Measurements from ENCODE around the gene GLI2.
A peak's percentile ranks its signal among the peaks of the same experiment; 100 is the strongest.

GLI2 gene

DNA sequence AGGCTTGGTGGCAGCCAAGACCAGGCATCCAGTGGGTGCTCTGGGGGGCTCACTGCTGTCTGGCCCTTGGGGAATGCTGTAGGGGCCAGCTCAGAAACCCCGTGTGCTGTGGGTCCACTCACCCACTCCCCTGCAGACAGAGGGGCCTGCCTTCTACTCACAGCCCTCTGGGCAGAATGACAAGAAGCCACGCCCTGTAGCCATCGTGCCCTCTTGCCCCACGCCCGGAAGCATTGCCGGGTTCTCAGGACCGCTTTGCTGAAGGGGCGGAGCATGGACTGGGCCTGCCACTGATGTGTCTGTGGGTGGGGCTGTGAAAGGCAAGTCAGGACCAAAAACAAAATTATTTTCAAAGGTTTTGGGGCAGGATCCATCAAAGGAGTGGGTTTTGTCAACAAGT, 27.8 kb downstream of the GLI2 start:
- Histone ChIP-seq H3K36me3 (replicated peaks in 1 of 2; ENCODE audit: control insufficient read depth in 2 of 2, insufficient read depth in 2 of 2, low read length in 2 of 2) (peaks cover 2 to 28% of the 10 kb centered on the region in 2 donors), H4K8ac (ENCODE audit: low read depth, low read length) (no peak overlapping the region), H4K91ac (ENCODE audit: low read depth, low read length, poor library complexity) (no peak overlapping the region), H2AK5ac (ENCODE audit: low read depth, low read length) (no peak overlapping the region), H2BK15ac (ENCODE audit: low read length) (no peak overlapping the region), H3K9ac (ENCODE audit: low read depth, low read length, poor library complexity) (no peak overlapping the region), H2BK120ac (ENCODE audit: low read depth, low read length) (no peak overlapping the region), H3K23ac (ENCODE audit: low read depth, low read length, poor library complexity) (peak overlapping the region; percentile 6), H3K4me1 (ENCODE audit: control insufficient read depth in 2 of 2, insufficient read depth in 1 of 2, low read depth in 1 of 2, low read length in 2 of 2) (peaks cover 57 to 60% of the 10 kb centered on the region in 2 donors), H3K27me3 (ENCODE audit: control insufficient read depth in 3 of 3, insufficient read depth in 3 of 3, low read depth in 1 of 3, low read length in 3 of 3) (no peaks in the 10 kb centered on the region), H3K4me2 (ENCODE audit: insufficient read depth, low read length, poor library complexity, severe bottlenecking) (no peak overlapping the region), H2BK5ac (ENCODE audit: low read length) (no peak overlapping the region), H3K14ac (ENCODE audit: low read length) (no peak overlapping the region), H2BK12ac (ENCODE audit: low read length) (no peak overlapping the region), H3K79me1 (ENCODE audit: low read depth, low read length) (peaks cover 32% of the 10 kb centered on the region), H2AFZ (ENCODE audit: low read length) (no peak overlapping the region), H3K18ac (ENCODE audit: low read length) (peak overlapping the region; percentile 23), H3K27ac (replicated peaks; ENCODE audit: low read length) (no peak overlapping the region), H3K9me3 (replicated peaks in 1 of 2; ENCODE audit: control insufficient read depth in 2 of 2, insufficient read depth in 1 of 2, low read depth in 1 of 2, low read length in 2 of 2) (no peaks in the 10 kb centered on the region), H3K4me3 (ENCODE audit: low read length in 2 of 2) (no peak overlapping the region), H3K4ac (ENCODE audit: low read length) (no peak overlapping the region)
- DNase-seq (ENCODE audit: low spot score): no peak
- WGBS, 2 donors (ENCODE audit: extremely low coverage in 2 of 2, insufficient read length in 2 of 2, insufficient replicate concordance in 1 of 2): no CpG with 5 or more reads among the region's 8 CpGs

GRCh38 chr2:120763931-120764330, 28.3 kb downstream of the GLI2 start:
- no peak overlapping the region for H2BK5ac ChIP-seq (ENCODE audit: low read length)
- H3K36me3 ChIP-seq (replicated peaks in 1 of 2; ENCODE audit: control insufficient read depth in 2 of 2, insufficient read depth in 2 of 2, low read length in 2 of 2): peaks cover 2 to 29% of the 10 kb centered on the region in 2 donors
- H2BK12ac ChIP-seq (ENCODE audit: low read length): no peak overlapping the region
- WGBS, 2 donors (ENCODE audit: extremely low coverage in 2 of 2, insufficient read length in 2 of 2, insufficient replicate concordance in 1 of 2): no CpG with 5 or more reads among the region's 10 CpGs
- no peak overlapping the region for H2AFZ ChIP-seq (ENCODE audit: low read length)
- H3K23ac ChIP-seq (ENCODE audit: low read depth, low read length, poor library complexity): no peak overlapping the region
- H2BK15ac ChIP-seq (ENCODE audit: low read length): no peak overlapping the region
- no peak for DNase-seq (ENCODE audit: low spot score)
- no peak overlapping the region for H4K91ac ChIP-seq (ENCODE audit: low read depth, low read length, poor library complexity)
- H3K4me2 ChIP-seq (ENCODE audit: insufficient read depth, low read length, poor library complexity, severe bottlenecking): no peak overlapping the region
- no peak overlapping the region for H4K8ac ChIP-seq (ENCODE audit: low read depth, low read length)
- H3K4me3 ChIP-seq (ENCODE audit: low read length in 2 of 2): no peak overlapping the region
- no peak overlapping the region for H3K4ac ChIP-seq (ENCODE audit: low read length)
- no peak overlapping the region for H3K9ac ChIP-seq (ENCODE audit: low read depth, low read length, poor library complexity)
- no peak overlapping the region for H2AK5ac ChIP-seq (ENCODE audit: low read depth, low read length)
- H3K79me1 ChIP-seq (ENCODE audit: low read depth, low read length): peaks cover 28% of the 10 kb centered on the region
- H3K4me1 ChIP-seq (ENCODE audit: control insufficient read depth in 2 of 2, insufficient read depth in 1 of 2, low read depth in 1 of 2, low read length in 2 of 2): peaks cover 53 to 56% of the 10 kb centered on the region in 2 donors
- no peaks in the 10 kb centered on the region for H3K27me3 ChIP-seq (ENCODE audit: control insufficient read depth in 3 of 3, insufficient read depth in 3 of 3, low read depth in 1 of 3, low read length in 3 of 3)
- H3K14ac ChIP-seq (ENCODE audit: low read length): no peak overlapping the region
- no peaks in the 10 kb centered on the region for H3K9me3 ChIP-seq (replicated peaks in 1 of 2; ENCODE audit: control insufficient read depth in 2 of 2, insufficient read depth in 1 of 2, low read depth in 1 of 2, low read length in 2 of 2)
- H3K27ac ChIP-seq (replicated peaks; ENCODE audit: low read length): no peak overlapping the region
- no peak overlapping the region for H3K18ac ChIP-seq (ENCODE audit: low read length)
- no peak overlapping the region for H2BK120ac ChIP-seq (ENCODE audit: low read depth, low read length)

DNA sequence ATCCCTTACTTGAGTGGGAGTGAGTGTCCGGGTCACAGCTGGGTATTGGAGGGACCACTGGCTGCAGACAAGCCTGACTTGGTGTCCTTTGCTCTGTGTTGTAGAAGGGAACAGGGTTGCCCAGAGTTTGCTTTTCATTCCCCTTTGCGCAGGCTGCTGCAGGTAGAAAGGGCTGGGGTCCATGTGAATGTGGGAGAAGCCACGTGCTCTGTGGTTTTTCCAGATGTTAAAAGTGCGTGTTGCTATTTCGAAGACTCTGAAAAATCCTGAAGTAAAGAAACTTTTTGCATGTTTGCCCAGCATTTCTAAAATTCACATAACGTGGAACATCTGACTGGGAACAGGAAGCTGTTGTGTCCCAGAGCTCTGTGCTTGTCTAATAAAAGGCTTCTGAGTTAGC, 28.8 kb downstream of the GLI2 start:
- DNase-seq (ENCODE audit: low spot score): no peak
- WGBS, 2 donors (ENCODE audit: extremely low coverage in 2 of 2, insufficient read length in 2 of 2, insufficient replicate concordance in 1 of 2): no CpG with 5 or more reads among the region's 6 CpGs
- no peak overlapping the region for H2BK5ac ChIP-seq (ENCODE audit: low read length)
- H2BK15ac ChIP-seq (ENCODE audit: low read length): no peak overlapping the region
- H3K27me3 ChIP-seq (ENCODE audit: control insufficient read depth in 3 of 3, insufficient read depth in 3 of 3, low read depth in 1 of 3, low read length in 3 of 3): no peaks in the 10 kb centered on the region
- no peak overlapping the region for H2AFZ ChIP-seq (ENCODE audit: low read length)
- H3K4me1 ChIP-seq (ENCODE audit: control insufficient read depth in 2 of 2, insufficient read depth in 1 of 2, low read depth in 1 of 2, low read length in 2 of 2): peaks cover 48 to 53% of the 10 kb centered on the region in 2 donors
- H2AK5ac ChIP-seq (ENCODE audit: low read depth, low read length): no peak overlapping the region
- peaks cover 30% of the 10 kb centered on the region for H3K79me1 ChIP-seq (ENCODE audit: low read depth, low read length)
- no peak overlapping the region for H3K9ac ChIP-seq (ENCODE audit: low read depth, low read length, poor library complexity)
- H3K14ac ChIP-seq (ENCODE audit: low read length): no peak overlapping the region
- no peak overlapping the region for H3K4ac ChIP-seq (ENCODE audit: low read length)
- peak overlapping the region; percentile 12 for H3K27ac ChIP-seq (replicated peaks; ENCODE audit: low read length)
- no peak overlapping the region for H4K8ac ChIP-seq (ENCODE audit: low read depth, low read length)
- H2BK12ac ChIP-seq (ENCODE audit: low read length): no peak overlapping the region
- H3K4me3 ChIP-seq (ENCODE audit: low read length in 2 of 2): no peak overlapping the region
- no peak overlapping the region for H2BK120ac ChIP-seq (ENCODE audit: low read depth, low read length)
- no peak overlapping the region for H3K23ac ChIP-seq (ENCODE audit: low read depth, low read length, poor library complexity)
- H3K36me3 ChIP-seq (replicated peaks in 1 of 2; ENCODE audit: control insufficient read depth in 2 of 2, insufficient read depth in 2 of 2, low read length in 2 of 2): peaks cover 2 to 29% of the 10 kb centered on the region in 2 donors
- H3K4me2 ChIP-seq (ENCODE audit: insufficient read depth, low read length, poor library complexity, severe bottlenecking): no peak overlapping the region
- H3K9me3 ChIP-seq (replicated peaks in 1 of 2; ENCODE audit: control insufficient read depth in 2 of 2, insufficient read depth in 1 of 2, low read depth in 1 of 2, low read length in 2 of 2): no peaks in the 10 kb centered on the region
- H4K91ac ChIP-seq (ENCODE audit: low read depth, low read length, poor library complexity): no peak overlapping the region
- H3K18ac ChIP-seq (ENCODE audit: low read length): no peak overlapping the region

DNA sequence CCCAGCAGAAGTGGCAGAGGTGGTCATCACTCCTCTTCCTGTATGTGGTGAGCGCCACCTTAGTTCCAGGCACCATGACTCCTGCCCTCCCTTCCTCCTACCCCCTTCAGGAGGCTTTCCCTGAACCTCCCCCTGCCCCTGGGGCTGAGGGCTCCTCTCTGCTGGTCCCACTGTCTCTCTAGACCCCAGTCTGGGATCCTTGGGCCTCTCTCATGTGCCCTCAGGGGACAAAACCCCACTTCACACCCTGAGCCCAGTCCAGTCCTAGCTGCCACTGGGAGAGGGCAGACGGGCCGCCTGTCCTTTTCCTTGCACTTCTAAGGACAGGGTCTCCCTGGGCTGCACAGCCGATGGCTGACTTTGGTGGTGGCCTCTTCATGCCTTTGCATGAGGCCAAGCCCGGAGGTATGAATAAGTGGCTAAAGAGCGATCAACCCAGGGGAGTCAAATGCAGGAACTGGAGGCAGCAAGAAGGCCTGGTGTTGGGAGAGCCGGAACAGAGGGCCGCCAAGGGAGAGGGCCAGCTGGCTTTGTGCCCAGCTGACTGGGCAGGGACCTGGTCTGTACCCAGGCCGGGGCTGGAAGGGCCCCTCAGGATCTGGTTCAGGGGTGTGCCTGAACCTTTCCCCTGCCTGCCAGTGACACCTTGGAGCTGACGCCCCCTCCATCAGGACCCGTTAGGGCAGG, 29.5 kb downstream of the GLI2 start:
- no CpG with 5 or more reads among the region's 11 CpGs for WGBS, 2 donors (ENCODE audit: extremely low coverage in 2 of 2, insufficient read length in 2 of 2, insufficient replicate concordance in 1 of 2)

More for the DNA sequence above, 29.5 kb downstream of the GLI2 start:
- peak overlapping the region; percentile 60 for H3K9ac ChIP-seq (ENCODE audit: low read depth, low read length, poor library complexity)
- H2BK12ac ChIP-seq (ENCODE audit: low read length): no peak overlapping the region
- no peak overlapping the region for H2BK15ac ChIP-seq (ENCODE audit: low read length)
- H3K27me3 ChIP-seq (ENCODE audit: control insufficient read depth in 3 of 3, insufficient read depth in 3 of 3, low read depth in 1 of 3, low read length in 3 of 3): no peaks in the 10 kb centered on the region
- H3K4me1 ChIP-seq (ENCODE audit: control insufficient read depth in 2 of 2, insufficient read depth in 1 of 2, low read depth in 1 of 2, low read length in 2 of 2): peaks cover 42 to 55% of the 10 kb centered on the region in 2 donors
- H3K18ac ChIP-seq (ENCODE audit: low read length): peak overlapping the region; percentile 61
- H3K4me3 ChIP-seq (ENCODE audit: low read length in 2 of 2): no peak overlapping the region
- no peak overlapping the region for H4K91ac ChIP-seq (ENCODE audit: low read depth, low read length, poor library complexity)
- H2BK120ac ChIP-seq (ENCODE audit: low read depth, low read length): no peak overlapping the region
- no peak overlapping the region for H2AFZ ChIP-seq (ENCODE audit: low read length)
- H2BK5ac ChIP-seq (ENCODE audit: low read length): no peak overlapping the region
- peak overlapping the region; percentile 4 for H3K14ac ChIP-seq (ENCODE audit: low read length)
- DNase-seq (ENCODE audit: low spot score): no peak
- no peak overlapping the region for H3K4ac ChIP-seq (ENCODE audit: low read length)
- H3K79me1 ChIP-seq (ENCODE audit: low read depth, low read length): peaks cover 32% of the 10 kb centered on the region
- H3K9me3 ChIP-seq (replicated peaks in 1 of 2; ENCODE audit: control insufficient read depth in 2 of 2, insufficient read depth in 1 of 2, low read depth in 1 of 2, low read length in 2 of 2): no peaks in the 10 kb centered on the region
- peaks cover 2 to 28% of the 10 kb centered on the region in 2 donors for H3K36me3 ChIP-seq (replicated peaks in 1 of 2; ENCODE audit: control insufficient read depth in 2 of 2, insufficient read depth in 2 of 2, low read length in 2 of 2)
- no peak overlapping the region for H3K23ac ChIP-seq (ENCODE audit: low read depth, low read length, poor library complexity)
- H3K27ac ChIP-seq (replicated peaks; ENCODE audit: low read length): no peak overlapping the region
- H2AK5ac ChIP-seq (ENCODE audit: low read depth, low read length): peak overlapping the region; percentile 10
- no peak overlapping the region for H3K4me2 ChIP-seq (ENCODE audit: insufficient read depth, low read length, poor library complexity, severe bottlenecking)
- no peak overlapping the region for H4K8ac ChIP-seq (ENCODE audit: low read depth, low read length)

Measured in neuronal stem cell (in vitro differentiated cells).